ENCODE results near the gene MEI4. TPM values are rescaled to one million over a fixed set of nuclear protein-coding genes. Genes with fewer than 3 reads are reported as not detected.
"Not testable (repeated sequence)": the region's sequence is repeated elsewhere in the genome, so short reads cannot be mapped to it uniquely, and the experiment has no call there.

The MEI4 gene
- total and polyA plus RNA-seq, 4 donors = 0.12 to 0.13 TPM; not detected in 2

DNA sequence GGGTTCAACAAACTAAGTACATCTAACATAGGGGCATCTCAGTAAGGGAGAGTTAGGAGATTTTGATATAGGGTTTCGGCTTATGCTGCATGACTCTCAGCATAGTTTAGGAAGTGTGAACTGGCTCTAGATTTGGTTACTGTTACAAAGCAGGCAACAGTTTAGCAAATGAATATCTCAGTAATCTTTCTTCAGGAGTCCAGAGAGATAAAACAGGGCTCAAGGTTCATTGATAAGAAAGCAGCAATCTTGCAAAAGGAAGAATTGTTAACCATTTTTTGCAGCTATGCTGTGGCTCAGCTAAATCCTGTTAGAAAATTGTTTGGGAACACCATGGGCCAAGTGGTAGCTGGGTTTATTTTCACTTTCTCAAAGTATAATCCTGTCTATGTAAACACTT lies 161.3 kb downstream of the MEI4 start:
- intact Hi-C loops (cut with DNase I) = no loop called here
- Histone ChIP-seq H3K4me1 (ENCODE audit: control insufficient read depth in 1 of 2, insufficient read depth in 2 of 2, low read length in 2 of 2) (peaks cover 0 to 2% of the 10 kb centered on the region in 2 donors), H3K9me3 (ENCODE audit: control insufficient read depth, low read length) (no peaks in the 10 kb centered on the region), H3K27ac (ENCODE audit: low read depth in 1 of 2, low read length in 2 of 2) (no peak overlapping the region), H3K27me3 (ENCODE audit: control insufficient read depth in 1 of 2, insufficient read depth in 2 of 2, low read length in 1 of 2) (no peaks in the 10 kb centered on the region), H3K4me3 (ENCODE audit: low read length in 2 of 2) (no peak overlapping the region), H3K36me3 (ENCODE audit: control insufficient read depth in 1 of 2, insufficient read depth in 2 of 2, low read length in 1 of 2) (no peaks in the 10 kb centered on the region)
- ATAC-seq (ENCODE audit: low FRiP score) (no peak), DNase-seq (no peak)
- 90 to 97% methylated on average over 1 of the region's 1 CpG for WGBS, 2 donors

DNA sequence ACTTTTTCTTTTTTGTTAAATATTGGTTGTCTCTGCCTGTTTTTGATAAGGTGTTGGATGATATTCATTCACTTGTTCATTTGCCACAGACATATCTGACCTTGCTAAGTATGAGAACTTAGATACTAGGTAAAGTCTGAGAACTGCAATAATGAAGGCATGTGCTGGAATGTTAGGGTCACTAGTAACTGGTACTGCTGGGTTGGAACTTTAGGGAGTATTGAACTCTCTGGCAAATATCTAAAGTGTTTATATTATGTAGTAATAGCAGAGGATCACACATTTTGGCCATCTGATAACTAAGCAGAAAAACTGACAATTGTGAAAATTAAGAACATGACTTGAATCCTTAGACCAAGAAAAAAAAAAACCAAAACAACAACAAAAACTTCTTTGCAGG lies 162.7 kb downstream of the MEI4 start:
- Histone ChIP-seq H3K9me3 (ENCODE audit: control insufficient read depth, low read length) (no peaks in the 10 kb centered on the region), H3K27me3 (ENCODE audit: control insufficient read depth in 1 of 2, insufficient read depth in 2 of 2, low read length in 1 of 2) (no peaks in the 10 kb centered on the region), H3K27ac (ENCODE audit: low read depth in 1 of 2, low read length in 2 of 2) (no peak overlapping the region), H3K4me1 (ENCODE audit: control insufficient read depth in 1 of 2, insufficient read depth in 2 of 2, low read length in 2 of 2) (peaks cover 0 to 2% of the 10 kb centered on the region in 2 donors), H3K4me3 (ENCODE audit: low read length in 2 of 2) (no peak overlapping the region), H3K36me3 (ENCODE audit: control insufficient read depth in 1 of 2, insufficient read depth in 2 of 2, low read length in 1 of 2) (no peaks in the 10 kb centered on the region)
- intact Hi-C loops (cut with DNase I) = no loop called here
- DNase-seq = no peak
- ATAC-seq (ENCODE audit: low FRiP score) = no peak

DNA sequence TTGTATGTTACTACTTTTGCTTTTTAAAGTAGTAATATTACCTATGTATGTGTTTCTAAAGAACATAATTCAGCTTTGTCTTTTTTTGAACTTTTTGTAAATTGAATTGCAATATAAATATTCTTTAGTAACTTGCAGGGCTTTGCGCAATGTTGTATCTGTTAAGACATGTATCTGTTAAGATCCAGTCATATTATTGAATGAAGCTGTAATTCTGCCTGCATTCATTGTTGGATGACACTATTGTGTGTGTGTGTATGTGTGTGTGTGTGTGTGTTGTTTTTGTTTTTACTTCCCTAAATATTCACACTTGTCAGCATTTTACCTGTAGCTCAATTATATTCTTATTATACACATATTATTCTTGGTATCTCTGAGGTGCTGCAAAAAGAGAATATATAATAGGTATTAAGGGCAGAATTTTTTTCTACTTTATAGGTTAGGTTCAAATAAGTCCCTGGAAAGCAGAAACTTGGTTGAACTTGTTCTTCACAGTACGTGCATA lies 164.0 kb downstream of the MEI4 start:
- Histone ChIP-seq H3K27ac (ENCODE audit: low read depth in 1 of 2, low read length in 2 of 2) (no peak overlapping the region), H3K36me3 (ENCODE audit: control insufficient read depth in 1 of 2, insufficient read depth in 2 of 2, low read length in 1 of 2) (no peaks in the 10 kb centered on the region), H3K4me1 (ENCODE audit: control insufficient read depth in 1 of 2, insufficient read depth in 2 of 2, low read length in 2 of 2) (peaks cover 0 to 2% of the 10 kb centered on the region in 2 donors), H3K27me3 (ENCODE audit: control insufficient read depth in 1 of 2, insufficient read depth in 2 of 2, low read length in 1 of 2) (no peaks in the 10 kb centered on the region), H3K9me3 (ENCODE audit: control insufficient read depth, low read length) (no peaks in the 10 kb centered on the region), H3K4me3 (ENCODE audit: low read length in 2 of 2) (no peak overlapping the region)
- ATAC-seq (ENCODE audit: low FRiP score) (no peak), DNase-seq (no peak)
- WGBS, 2 donors = 95 to 96% methylated on average over 2 of the region's 2 CpGs
- intact Hi-C loops (cut with DNase I) = no loop called here

DNA sequence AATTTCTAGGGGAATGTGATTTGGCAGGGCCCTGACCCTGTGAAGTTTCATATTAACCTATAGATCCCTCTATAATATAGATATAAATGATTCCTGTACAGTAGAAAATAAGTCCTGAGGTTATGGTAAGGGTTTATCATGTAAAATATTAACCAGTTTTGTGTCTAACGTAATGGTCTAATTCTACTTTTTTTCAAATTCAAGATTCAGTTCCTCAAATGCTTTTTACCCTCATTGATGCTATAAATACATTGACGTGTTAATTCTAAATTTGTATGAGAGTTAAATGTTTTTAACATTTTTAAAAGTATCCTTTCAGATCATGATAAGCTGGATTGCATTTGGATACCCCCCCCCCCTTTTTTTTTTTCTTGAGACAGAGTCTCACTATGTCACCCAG lies 169.4 kb downstream of the MEI4 start:
- Histone ChIP-seq H3K36me3 (ENCODE audit: control insufficient read depth in 1 of 2, insufficient read depth in 2 of 2, low read length in 1 of 2) (no peaks in the 10 kb centered on the region), H3K27ac (ENCODE audit: low read depth in 1 of 2, low read length in 2 of 2) (no peak overlapping the region), H3K4me1 (ENCODE audit: control insufficient read depth in 1 of 2, insufficient read depth in 2 of 2, low read length in 2 of 2) (no peaks in the 10 kb centered on the region), H3K27me3 (ENCODE audit: control insufficient read depth in 1 of 2, insufficient read depth in 2 of 2, low read length in 1 of 2) (no peaks in the 10 kb centered on the region), H3K4me3 (ENCODE audit: low read length in 2 of 2) (no peak overlapping the region), H3K9me3 (ENCODE audit: control insufficient read depth, low read length) (no peaks in the 10 kb centered on the region)
- 47 to 94% methylated on average over 2 of the region's 2 CpGs for WGBS, 2 donors
- intact Hi-C loops (cut with DNase I) = no loop called here
- ATAC-seq (ENCODE audit: low FRiP score) (no peak), DNase-seq (no peak)

DNA sequence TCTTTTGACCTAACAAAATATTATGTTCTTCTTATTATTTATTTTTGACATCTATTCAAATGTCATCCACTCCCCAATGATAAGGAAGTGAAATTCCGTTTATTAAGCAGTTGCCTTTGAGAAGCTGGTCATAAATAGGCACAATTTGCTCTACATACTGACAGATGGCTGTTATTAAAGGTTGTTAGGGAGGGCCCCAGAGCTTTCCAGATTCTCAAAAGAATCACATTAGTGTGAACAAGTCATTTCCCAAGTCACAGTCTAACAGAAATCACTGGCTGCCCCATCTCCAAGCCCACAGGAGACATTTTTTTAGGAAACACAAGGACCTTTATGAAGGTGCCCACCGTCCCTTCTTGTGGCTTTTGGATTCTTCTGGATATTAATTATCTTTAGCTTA lies 172.4 kb downstream of the MEI4 start:
- Histone ChIP-seq H3K27ac (ENCODE audit: low read depth in 1 of 2, low read length in 2 of 2) (no peak overlapping the region), H3K4me3 (ENCODE audit: low read length in 2 of 2) (no peak overlapping the region), H3K4me1 (ENCODE audit: control insufficient read depth in 1 of 2, insufficient read depth in 2 of 2, low read length in 2 of 2) (no peaks in the 10 kb centered on the region), H3K27me3 (ENCODE audit: control insufficient read depth in 1 of 2, insufficient read depth in 2 of 2, low read length in 1 of 2) (no peaks in the 10 kb centered on the region), H3K36me3 (ENCODE audit: control insufficient read depth in 1 of 2, insufficient read depth in 2 of 2, low read length in 1 of 2) (no peaks in the 10 kb centered on the region), H3K9me3 (ENCODE audit: control insufficient read depth, low read length) (no peaks in the 10 kb centered on the region)
- WGBS, 2 donors = 64 to 70% methylated on average over 2 of the region's 2 CpGs
- intact Hi-C loops (cut with DNase I) = no loop called here
- DNase-seq (no peak), ATAC-seq (ENCODE audit: low FRiP score) (no peak)

DNA sequence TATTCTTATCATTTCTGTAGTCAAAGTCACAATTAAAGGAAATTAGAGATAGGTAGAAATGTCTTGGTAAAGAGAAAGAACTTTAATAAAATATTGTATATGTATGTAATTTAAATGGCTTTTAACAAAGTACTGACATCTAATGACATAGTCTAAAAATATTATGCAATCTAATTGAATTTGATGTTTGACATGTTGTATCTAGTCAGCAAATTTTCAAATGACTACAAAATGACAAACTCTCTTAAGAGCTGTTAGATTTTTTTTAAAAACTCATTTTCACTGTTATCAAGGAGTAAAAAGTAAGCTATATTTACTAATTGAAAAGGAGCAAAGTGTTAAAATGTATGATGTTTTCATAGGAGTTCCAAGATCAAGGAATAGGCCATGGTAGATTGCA lies 176.9 kb downstream of the MEI4 start:
- Histone ChIP-seq H3K27ac (ENCODE audit: low read depth in 1 of 2, low read length in 2 of 2) (no peak overlapping the region), H3K4me3 (ENCODE audit: low read length in 2 of 2) (no peak overlapping the region), H3K4me1 (ENCODE audit: control insufficient read depth in 1 of 2, insufficient read depth in 2 of 2, low read length in 2 of 2) (no peaks in the 10 kb centered on the region), H3K36me3 (ENCODE audit: control insufficient read depth in 1 of 2, insufficient read depth in 2 of 2, low read length in 1 of 2) (no peaks in the 10 kb centered on the region), H3K27me3 (ENCODE audit: control insufficient read depth in 1 of 2, insufficient read depth in 2 of 2, low read length in 1 of 2) (no peaks in the 10 kb centered on the region), H3K9me3 (ENCODE audit: control insufficient read depth, low read length) (no peaks in the 10 kb centered on the region)
- intact Hi-C loops (cut with DNase I) = no loop called here
- ATAC-seq (ENCODE audit: low FRiP score) (no peak), DNase-seq (no peak)

DNA sequence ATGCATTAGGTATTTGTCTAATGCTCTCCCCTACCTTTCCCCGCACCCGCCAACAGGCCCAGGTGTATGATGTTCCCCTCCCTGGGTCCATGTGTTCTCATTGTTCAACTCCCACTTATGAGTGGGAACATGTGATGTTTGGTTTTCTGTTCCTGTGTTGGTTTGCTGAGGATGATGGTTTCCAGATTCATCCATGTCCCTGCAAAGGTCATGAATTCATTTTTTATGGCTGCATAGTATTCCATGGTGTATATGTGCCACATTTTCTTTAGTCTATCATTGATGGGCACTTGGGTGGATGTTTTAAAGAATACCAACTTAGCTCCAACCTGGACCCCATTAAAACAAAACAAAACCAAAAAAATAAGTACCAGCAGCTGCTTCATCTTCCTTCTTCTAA lies 180.9 kb downstream of the MEI4 start:
- DNase-seq; H3K36me3 ChIP-seq (ENCODE audit: control insufficient read depth in 1 of 2, insufficient read depth in 2 of 2, low read length in 1 of 2); H3K27ac ChIP-seq (ENCODE audit: low read depth in 1 of 2, low read length in 2 of 2); ATAC-seq (ENCODE audit: low FRiP score); H3K27me3 ChIP-seq (ENCODE audit: control insufficient read depth in 1 of 2, insufficient read depth in 2 of 2, low read length in 1 of 2); H3K4me3 ChIP-seq (ENCODE audit: low read length in 2 of 2); H3K9me3 ChIP-seq (ENCODE audit: control insufficient read depth, low read length); intact Hi-C loops (cut with DNase I); H3K4me1 ChIP-seq (ENCODE audit: control insufficient read depth in 1 of 2, insufficient read depth in 2 of 2, low read length in 2 of 2): not testable (repeated sequence)
- WGBS, 2 donors = 97 to 98% methylated on average over 2 of the region's 2 CpGs

DNA sequence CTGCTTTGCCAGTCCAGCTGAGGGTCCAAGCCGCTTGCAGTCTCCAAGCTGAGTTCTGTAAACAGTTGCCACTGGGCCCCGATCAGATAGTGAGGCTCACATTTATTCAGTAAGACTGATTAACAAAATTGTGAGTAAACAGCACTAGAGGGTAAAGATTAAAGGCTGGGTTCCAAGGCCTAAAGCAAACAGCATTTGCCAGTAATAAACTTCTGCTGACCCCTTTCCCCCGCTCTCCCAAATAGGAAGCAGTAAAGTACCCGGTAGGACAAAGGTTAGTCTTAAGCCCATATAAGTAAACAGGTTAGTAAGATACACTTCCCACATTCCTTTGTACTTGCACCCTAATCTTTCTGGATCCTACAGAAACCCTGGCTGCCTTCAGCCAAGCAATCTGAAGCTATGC lies 181.8 kb downstream of the MEI4 start:
- no peak for DNase-seq
- H3K36me3 ChIP-seq (ENCODE audit: control insufficient read depth in 1 of 2, insufficient read depth in 2 of 2, low read length in 1 of 2) = no peaks in the 10 kb centered on the region
- H3K27me3 ChIP-seq (ENCODE audit: control insufficient read depth in 1 of 2, insufficient read depth in 2 of 2, low read length in 1 of 2) = no peaks in the 10 kb centered on the region
- H3K4me3 ChIP-seq (ENCODE audit: low read length in 2 of 2) = no peak overlapping the region
- no peak overlapping the region for H3K27ac ChIP-seq (ENCODE audit: low read depth in 1 of 2, low read length in 2 of 2)
- no peak for ATAC-seq (ENCODE audit: low FRiP score)
- H3K4me1 ChIP-seq (ENCODE audit: control insufficient read depth in 1 of 2, insufficient read depth in 2 of 2, low read length in 2 of 2) = no peaks in the 10 kb centered on the region
- no peaks in the 10 kb centered on the region for H3K9me3 ChIP-seq (ENCODE audit: control insufficient read depth, low read length)
- intact Hi-C loops (cut with DNase I) = no loop called here
- WGBS, 2 donors = 63 to 85% methylated on average over 4 of the region's 4 CpGs

DNA sequence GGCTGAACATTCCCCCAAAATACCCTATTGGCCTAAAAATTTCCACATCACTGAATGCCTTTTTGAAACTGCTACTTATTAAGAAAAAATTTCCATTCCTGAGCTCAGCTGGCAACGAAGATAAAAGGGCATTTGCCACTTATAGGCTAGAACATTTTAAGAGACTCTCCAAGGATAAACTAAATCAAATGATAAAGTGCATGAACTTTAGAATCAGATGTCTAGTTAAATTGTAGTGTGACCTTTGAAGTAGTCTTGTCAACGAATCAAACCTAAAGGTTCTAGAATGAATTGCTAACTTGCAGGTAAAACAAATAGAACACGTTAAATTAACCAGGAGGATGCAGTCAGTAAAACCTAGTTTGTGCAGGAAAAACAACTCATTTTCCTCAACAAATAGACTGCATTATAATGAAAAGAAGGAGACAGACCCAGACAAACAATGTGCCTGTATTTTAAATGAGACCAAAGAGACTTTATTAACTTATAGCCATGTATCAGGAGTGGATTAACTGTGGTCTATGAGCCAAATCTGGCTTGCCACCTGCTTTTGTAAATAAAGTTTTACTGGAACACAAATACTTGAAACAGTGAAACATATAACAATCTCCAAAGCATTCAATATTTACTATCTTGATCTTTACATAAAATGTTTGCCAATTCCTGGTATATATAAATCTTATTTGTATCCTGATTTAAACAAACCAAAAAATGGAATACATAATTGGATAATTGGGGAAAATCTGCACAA lies 184.4 kb downstream of the MEI4 start:
- DNase-seq (no peak), ATAC-seq (ENCODE audit: low FRiP score) (no peak)
- no peaks in the 10 kb centered on the region for H3K9me3 ChIP-seq (ENCODE audit: control insufficient read depth, low read length)
- no peak overlapping the region for H3K27ac ChIP-seq (ENCODE audit: low read depth in 1 of 2, low read length in 2 of 2)
- no peaks in the 10 kb centered on the region for H3K27me3 ChIP-seq (ENCODE audit: control insufficient read depth in 1 of 2, insufficient read depth in 2 of 2, low read length in 1 of 2)
- H3K4me3 ChIP-seq (ENCODE audit: low read length in 2 of 2) = no peak overlapping the region
- intact Hi-C loops (cut with DNase I) = no loop called here
- WGBS, 2 donors = 60 to 62% methylated on average over 3 of the region's 3 CpGs
- no peaks in the 10 kb centered on the region for H3K36me3 ChIP-seq (ENCODE audit: control insufficient read depth in 1 of 2, insufficient read depth in 2 of 2, low read length in 1 of 2)
- H3K4me1 ChIP-seq (ENCODE audit: control insufficient read depth in 1 of 2, insufficient read depth in 2 of 2, low read length in 2 of 2) = no peaks in the 10 kb centered on the region

All from aorta (tissue), 5 donors.